ENCODE measurements around the gene RAB11FIP4. TPM values are rescaled to one million over a fixed set of nuclear protein-coding genes. Genes with fewer than 3 reads are reported as not detected.

Gene RAB11FIP4
- total and polyA plus RNA-seq, 2 of the 13 experiments (the other 11 are each of a cell fraction or from before 2014, with no cell fraction given) = 28.0 to 89.3 TPM

GRCh38 chr17:31508288-31509094, 117.0 kb downstream of the RAB11FIP4 start (continued):
- no peak for TF ChIP-seq MIXL1 (CRISPR knock-in tag; IDR thresholded peaks at IDR 0.05)
- peak; percentile 68; the same call in 1 of the 2 replicates for TF ChIP-seq ZBTB4 (CRISPR knock-in tag; IDR thresholded peaks at IDR 0.05; ENCODE audit: borderline replicate concordance)
- no peak for TF ChIP-seq ZNF407 (CRISPR knock-in tag; IDR thresholded peaks at IDR 0.05; ENCODE audit: not compliant biosample characterization)
- TF ChIP-seq RAD21 (CRISPR knock-in tag; IDR thresholded peaks at IDR 0.05) = peak; percentile 37
- TF ChIP-seq SKI (IDR thresholded peaks at IDR 0.05; ENCODE audit: partially characterized antibody) = no peak
- no peak for TF ChIP-seq ZNF281 (CRISPR knock-in tag; IDR thresholded peaks at IDR 0.05; ENCODE audit: borderline replicate concordance)
- TF ChIP-seq SALL1 (CRISPR knock-in tag; IDR thresholded peaks at IDR 0.05) = peak; percentile 32; the same call in 1 of the 2 replicates
- TF ChIP-seq CTCF (CRISPR knock-in tag; IDR thresholded peaks at IDR 0.05) = peak; percentile 65
- no peak for TF ChIP-seq ARID3A (IDR thresholded peaks at IDR 0.05; ENCODE audit: low read depth, low read length)

All from HepG2 (cell line).